ENCODE results near the gene ZFAND2A. TPM values are rescaled to one million over a fixed set of nuclear protein-coding genes. Genes with fewer than 3 reads are reported as not detected.
"Not testable (repeated sequence)": the region's sequence is repeated elsewhere in the genome, so short reads cannot be mapped to it uniquely, and the experiment has no call there.

Gene ZFAND2A
- polyA plus RNA-seq (2013, experiment 1 of 4), result 19.9 TPM
- polyA plus RNA-seq (2013, experiment 2 of 4), result 26.1 TPM
- polyA plus RNA-seq (2013, experiment 3 of 4), result 24.0 TPM
- 24.9 TPM for polyA plus RNA-seq (2013, experiment 4 of 4)

- Histone ChIP-seq H3K27me3 (ENCODE audit: control insufficient read depth, insufficient read depth, low read length, poor library complexity, severe bottlenecking) (no peaks in the 10 kb centered on the region), H3K36me3 (ENCODE audit: control insufficient read depth, insufficient read depth, low read length) (peaks cover 6% of the 10 kb centered on the region), H3K9me3 (ENCODE audit: control insufficient read depth, low read length) (no peaks in the 10 kb centered on the region), H3K4me1 (ENCODE audit: control insufficient read depth, insufficient read depth, low read length) (peaks cover 9% of the 10 kb centered on the region), H3K27ac (ENCODE audit: insufficient read depth, low read depth, low read length, poor library complexity, severe bottlenecking) (peak within 1 kb of the TSS; percentile 85), H3K4me3 (ENCODE audit: insufficient read depth, low read depth, low read length) (peak within 1 kb of the TSS; percentile 86)
- 0% methylated on average over 83 of the region's 83 CpGs for WGBS, 2 experiments
These were observed at the start of gene ZFAND2A for GRCh38 chr7:1159891-1160669. ZFAND2A (minus strand) TSS chr7:1160196; CDS start chr7:1158212, 1,984 bp downstream.

GRCh38 chr7:1209097-1209496, 49.1 kb upstream of the ZFAND2A start:
- H3K27me3 ChIP-seq (ENCODE audit: control insufficient read depth, insufficient read depth, low read length, poor library complexity, severe bottlenecking), result peaks cover 24% of the 10 kb centered on the region
- H3K4me3 ChIP-seq (ENCODE audit: insufficient read depth, low read depth, low read length), result no peak overlapping the region
- no peak overlapping the region for H3K27ac ChIP-seq (ENCODE audit: insufficient read depth, low read depth, low read length, poor library complexity, severe bottlenecking)
- H3K36me3 ChIP-seq (ENCODE audit: control insufficient read depth, insufficient read depth, low read length), result no peaks in the 10 kb centered on the region
- WGBS, 2 experiments, result 82 to 84% methylated on average over 14 of the region's 14 CpGs
- H3K9me3 ChIP-seq (ENCODE audit: control insufficient read depth, low read length), result no peaks in the 10 kb centered on the region
- peaks cover 8% of the 10 kb centered on the region for H3K4me1 ChIP-seq (ENCODE audit: control insufficient read depth, insufficient read depth, low read length)

DNA sequence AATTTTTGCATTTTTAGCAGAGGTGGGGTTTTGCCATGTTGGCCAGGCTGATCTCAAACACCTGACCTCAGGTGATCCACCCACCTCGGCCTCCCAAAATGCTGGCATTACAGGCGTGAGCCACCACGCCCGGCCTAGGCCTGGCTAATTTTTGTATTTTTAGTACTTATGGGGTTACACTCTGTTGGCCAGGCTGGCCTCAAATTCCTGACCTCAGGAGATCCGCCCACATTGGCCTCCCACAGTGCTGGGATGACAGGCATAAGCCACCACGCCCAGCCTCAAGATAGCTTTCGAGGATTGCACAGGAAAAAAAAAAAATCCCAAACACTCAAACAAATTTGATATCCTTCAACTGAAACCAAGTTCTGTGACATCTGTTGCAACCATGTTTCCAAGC, 45.7 kb upstream of the ZFAND2A start:
- H3K4me1 ChIP-seq (ENCODE audit: control insufficient read depth, insufficient read depth, low read length); H3K27me3 ChIP-seq (ENCODE audit: control insufficient read depth, insufficient read depth, low read length, poor library complexity, severe bottlenecking); H3K9me3 ChIP-seq (ENCODE audit: control insufficient read depth, low read length); H3K36me3 ChIP-seq (ENCODE audit: control insufficient read depth, insufficient read depth, low read length); H3K4me3 ChIP-seq (ENCODE audit: insufficient read depth, low read depth, low read length); H3K27ac ChIP-seq (ENCODE audit: insufficient read depth, low read depth, low read length, poor library complexity, severe bottlenecking): not testable (repeated sequence)
- WGBS, 2 experiments, result 86 to 89% methylated on average over 7 of the region's 7 CpGs

DNA sequence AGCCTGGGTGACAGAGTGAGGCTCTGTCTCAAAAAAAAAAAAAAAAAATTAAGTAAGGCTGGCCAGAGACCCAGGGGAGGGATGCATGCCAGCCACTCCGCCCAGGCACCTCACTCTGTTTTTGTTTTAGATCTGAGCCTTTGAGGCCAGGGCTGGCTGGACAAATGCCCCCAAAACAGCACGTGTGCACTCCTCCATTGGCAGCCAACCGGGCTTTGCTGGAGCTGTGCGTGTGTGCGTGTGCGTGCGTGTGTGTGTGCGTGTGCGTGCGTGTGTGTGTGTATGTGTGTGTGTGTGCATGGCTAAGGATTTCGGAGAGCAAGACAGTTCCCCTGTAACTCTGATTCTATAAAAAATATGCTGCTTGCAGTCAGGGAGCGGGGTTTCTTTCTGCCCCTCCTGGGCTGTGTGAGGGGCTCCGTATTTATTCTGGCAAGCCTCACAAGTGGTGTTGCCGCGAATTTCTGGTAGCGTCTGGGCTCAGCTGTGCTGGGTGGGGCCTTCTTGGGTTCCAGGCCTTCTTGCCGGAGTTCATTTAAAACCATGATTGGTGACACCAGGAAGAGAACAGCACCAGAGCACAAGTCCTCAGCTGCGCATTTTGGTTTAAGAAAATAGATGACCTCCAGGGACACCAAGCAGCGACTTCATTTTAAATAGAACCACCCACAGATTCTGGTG, 44.6 kb upstream of the ZFAND2A start:
- WGBS, 2 experiments, result 73% methylated on average over 19 of the region's 19 CpGs
- Histone ChIP-seq H3K9me3 (ENCODE audit: control insufficient read depth, low read length) (no peaks in the 10 kb centered on the region), H3K4me3 (ENCODE audit: insufficient read depth, low read depth, low read length) (no peak overlapping the region), H3K27ac (ENCODE audit: insufficient read depth, low read depth, low read length, poor library complexity, severe bottlenecking) (no peak overlapping the region), H3K4me1 (ENCODE audit: control insufficient read depth, insufficient read depth, low read length) (no peaks in the 10 kb centered on the region), H3K27me3 (ENCODE audit: control insufficient read depth, insufficient read depth, low read length, poor library complexity, severe bottlenecking) (no peaks in the 10 kb centered on the region), H3K36me3 (ENCODE audit: control insufficient read depth, insufficient read depth, low read length) (no peaks in the 10 kb centered on the region)

DNA sequence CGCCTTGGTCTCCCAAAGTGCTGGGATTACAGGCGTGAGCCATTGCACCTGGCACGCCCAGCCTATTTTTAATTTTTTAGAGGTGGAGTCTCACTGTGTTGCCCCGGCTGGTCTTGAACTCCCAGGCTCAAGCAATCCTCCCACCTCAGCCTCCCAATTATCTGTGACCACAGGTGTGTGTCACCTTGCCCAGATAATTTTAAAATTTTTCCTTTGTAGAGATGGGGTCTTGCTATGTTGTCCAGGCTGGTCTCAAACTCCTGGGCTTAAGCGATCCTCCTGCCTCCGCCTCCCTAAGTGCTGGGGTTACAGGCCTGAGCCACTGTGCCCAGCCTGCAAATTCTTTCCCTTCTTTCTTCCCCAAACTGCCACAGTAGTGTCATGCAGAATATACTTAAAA, 42.9 kb upstream of the ZFAND2A start:
- H3K4me3 ChIP-seq (ENCODE audit: insufficient read depth, low read depth, low read length); H3K9me3 ChIP-seq (ENCODE audit: control insufficient read depth, low read length); H3K4me1 ChIP-seq (ENCODE audit: control insufficient read depth, insufficient read depth, low read length); H3K36me3 ChIP-seq (ENCODE audit: control insufficient read depth, insufficient read depth, low read length); H3K27me3 ChIP-seq (ENCODE audit: control insufficient read depth, insufficient read depth, low read length, poor library complexity, severe bottlenecking); H3K27ac ChIP-seq (ENCODE audit: insufficient read depth, low read depth, low read length, poor library complexity, severe bottlenecking): not testable (repeated sequence)
- WGBS, 2 experiments, result 91 to 96% methylated on average over 6 of the region's 6 CpGs

GRCh38 chr7:1201916-1202315, 41.9 kb upstream of the ZFAND2A start:
- 88 to 89% methylated on average over 15 of the region's 15 CpGs for WGBS, 2 experiments
- Histone ChIP-seq H3K27me3 (ENCODE audit: control insufficient read depth, insufficient read depth, low read length, poor library complexity, severe bottlenecking) (no peaks in the 10 kb centered on the region), H3K9me3 (ENCODE audit: control insufficient read depth, low read length) (no peaks in the 10 kb centered on the region), H3K4me3 (ENCODE audit: insufficient read depth, low read depth, low read length) (no peak overlapping the region), H3K4me1 (ENCODE audit: control insufficient read depth, insufficient read depth, low read length) (no peaks in the 10 kb centered on the region), H3K36me3 (ENCODE audit: control insufficient read depth, insufficient read depth, low read length) (no peaks in the 10 kb centered on the region), H3K27ac (ENCODE audit: insufficient read depth, low read depth, low read length, poor library complexity, severe bottlenecking) (no peak overlapping the region)

- H3K9me3 ChIP-seq (ENCODE audit: control insufficient read depth, low read length), result no peaks in the 10 kb centered on the region
- H3K4me1 ChIP-seq (ENCODE audit: control insufficient read depth, insufficient read depth, low read length), result no peaks in the 10 kb centered on the region
- H3K27ac ChIP-seq (ENCODE audit: insufficient read depth, low read depth, low read length, poor library complexity, severe bottlenecking), result no peak overlapping the region
- no peaks in the 10 kb centered on the region for H3K36me3 ChIP-seq (ENCODE audit: control insufficient read depth, insufficient read depth, low read length)
- WGBS, 2 experiments, result 90 to 92% methylated on average over 19 of the region's 19 CpGs
- H3K4me3 ChIP-seq (ENCODE audit: insufficient read depth, low read depth, low read length), result no peak overlapping the region
- H3K27me3 ChIP-seq (ENCODE audit: control insufficient read depth, insufficient read depth, low read length, poor library complexity, severe bottlenecking), result peaks cover 2% of the 10 kb centered on the region
These were observed 40.0 kb upstream of the ZFAND2A start for GRCh38 chr7:1200045-1200444.

GRCh38 chr7:1197997-1198625, 38.1 kb upstream of the ZFAND2A start:
- WGBS, 2 experiments, result 85% methylated on average over 15 of the region's 15 CpGs
- no peaks in the 10 kb centered on the region for H3K4me1 ChIP-seq (ENCODE audit: control insufficient read depth, insufficient read depth, low read length)
- peaks cover 16% of the 10 kb centered on the region for H3K27me3 ChIP-seq (ENCODE audit: control insufficient read depth, insufficient read depth, low read length, poor library complexity, severe bottlenecking)
- H3K9me3 ChIP-seq (ENCODE audit: control insufficient read depth, low read length), result no peaks in the 10 kb centered on the region
- no peaks in the 10 kb centered on the region for H3K36me3 ChIP-seq (ENCODE audit: control insufficient read depth, insufficient read depth, low read length)
- no peak overlapping the region for H3K4me3 ChIP-seq (ENCODE audit: insufficient read depth, low read depth, low read length)
- H3K27ac ChIP-seq (ENCODE audit: insufficient read depth, low read depth, low read length, poor library complexity, severe bottlenecking), result no peak overlapping the region

- WGBS, 2 experiments, result 89 to 90% methylated on average over 6 of the region's 6 CpGs
- no peak overlapping the region for H3K4me3 ChIP-seq (ENCODE audit: insufficient read depth, low read depth, low read length)
- H3K9me3 ChIP-seq (ENCODE audit: control insufficient read depth, low read length), result no peaks in the 10 kb centered on the region
- no peaks in the 10 kb centered on the region for H3K36me3 ChIP-seq (ENCODE audit: control insufficient read depth, insufficient read depth, low read length)
- H3K27me3 ChIP-seq (ENCODE audit: control insufficient read depth, insufficient read depth, low read length, poor library complexity, severe bottlenecking), result peaks cover 16% of the 10 kb centered on the region
- H3K27ac ChIP-seq (ENCODE audit: insufficient read depth, low read depth, low read length, poor library complexity, severe bottlenecking), result no peak overlapping the region
- H3K4me1 ChIP-seq (ENCODE audit: control insufficient read depth, insufficient read depth, low read length), result no peaks in the 10 kb centered on the region
These were observed 37.0 kb upstream of the ZFAND2A start for GRCh38 chr7:1196950-1197349.

DNA sequence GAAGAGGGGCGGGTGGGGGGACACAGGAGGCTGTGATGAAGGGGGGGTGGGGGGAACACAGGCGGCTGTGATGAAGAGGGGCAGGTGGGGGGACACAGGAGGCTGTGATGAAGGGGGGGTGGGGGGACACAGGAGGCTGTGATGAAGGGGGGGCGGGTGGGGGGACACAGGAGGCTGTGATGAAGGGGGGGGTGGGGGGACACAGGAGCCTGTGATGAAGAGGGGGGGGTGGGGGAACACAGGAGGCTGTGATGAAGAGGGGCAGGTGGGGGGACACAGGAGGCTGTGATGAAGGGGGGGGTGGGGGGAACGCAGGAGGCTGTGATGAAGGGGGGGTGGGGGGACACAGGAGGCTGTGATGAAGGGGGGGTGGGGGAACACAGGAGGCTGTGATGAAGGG, 36.4 kb upstream of the ZFAND2A start:
- not testable (repeated sequence) for H3K4me3 ChIP-seq (ENCODE audit: insufficient read depth, low read depth, low read length); H3K4me1 ChIP-seq (ENCODE audit: control insufficient read depth, insufficient read depth, low read length); H3K27ac ChIP-seq (ENCODE audit: insufficient read depth, low read depth, low read length, poor library complexity, severe bottlenecking); H3K36me3 ChIP-seq (ENCODE audit: control insufficient read depth, insufficient read depth, low read length); H3K9me3 ChIP-seq (ENCODE audit: control insufficient read depth, low read length)
- peaks cover 16% of the 10 kb centered on the region for H3K27me3 ChIP-seq (ENCODE audit: control insufficient read depth, insufficient read depth, low read length, poor library complexity, severe bottlenecking)
- no CpG with 5 or more reads among the region's 4 CpGs for WGBS, 2 experiments

Data from ectodermal cell (in vitro differentiated cells).